ENCODE results near the gene ETV5. TPM values are rescaled to one million over a fixed set of nuclear protein-coding genes. Genes with fewer than 3 reads are reported as not detected.

Gene ETV5
- total and polyA plus RNA-seq, 12 donors: 1.5 to 12.6 (median 5.3) TPM

DNA sequence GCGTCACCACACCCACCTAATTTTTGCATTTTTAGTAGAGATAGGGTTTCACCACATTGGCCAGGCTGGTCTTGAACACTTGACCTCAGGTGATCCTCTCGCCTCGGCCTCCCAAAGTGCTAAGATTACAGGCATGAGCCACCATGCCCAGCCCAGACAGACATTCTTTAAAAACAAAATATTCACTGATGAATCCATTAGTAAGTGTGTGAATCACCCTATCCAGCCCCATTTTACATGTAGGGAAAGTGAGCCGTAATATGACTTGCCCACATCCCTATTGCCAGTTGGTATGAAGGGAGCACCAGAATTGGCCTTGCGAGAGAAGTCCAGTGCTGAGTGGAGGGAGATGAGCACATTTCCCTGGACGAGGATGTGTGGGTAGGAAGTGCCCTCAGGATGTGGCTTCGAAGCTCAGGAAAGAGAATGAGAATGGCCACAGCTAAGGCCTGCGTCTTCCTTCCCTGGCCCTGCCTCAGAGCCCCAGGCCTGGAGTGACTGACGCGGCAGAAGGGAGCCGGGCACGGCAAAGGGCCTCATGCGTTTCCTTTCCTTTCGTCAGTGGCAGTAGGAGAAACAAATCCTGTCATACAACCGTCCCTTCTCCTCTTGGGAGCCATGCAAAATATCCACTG is 28.3 kb upstream of the ETV5 start:
- Histone ChIP-seq H3K36me3 (no peaks in the 10 kb centered on the region), H3K27ac (no peak overlapping the region), H3K9me3 (no peaks in the 10 kb centered on the region), H3K27me3 (no peaks in the 10 kb centered on the region), H3K4me1 (peaks cover 0 to 8% (median 0%) of the 10 kb centered on the region in 9 donors), H3K4me3 (no peak overlapping the region)
- TF ChIP-seq, protein P1, sequence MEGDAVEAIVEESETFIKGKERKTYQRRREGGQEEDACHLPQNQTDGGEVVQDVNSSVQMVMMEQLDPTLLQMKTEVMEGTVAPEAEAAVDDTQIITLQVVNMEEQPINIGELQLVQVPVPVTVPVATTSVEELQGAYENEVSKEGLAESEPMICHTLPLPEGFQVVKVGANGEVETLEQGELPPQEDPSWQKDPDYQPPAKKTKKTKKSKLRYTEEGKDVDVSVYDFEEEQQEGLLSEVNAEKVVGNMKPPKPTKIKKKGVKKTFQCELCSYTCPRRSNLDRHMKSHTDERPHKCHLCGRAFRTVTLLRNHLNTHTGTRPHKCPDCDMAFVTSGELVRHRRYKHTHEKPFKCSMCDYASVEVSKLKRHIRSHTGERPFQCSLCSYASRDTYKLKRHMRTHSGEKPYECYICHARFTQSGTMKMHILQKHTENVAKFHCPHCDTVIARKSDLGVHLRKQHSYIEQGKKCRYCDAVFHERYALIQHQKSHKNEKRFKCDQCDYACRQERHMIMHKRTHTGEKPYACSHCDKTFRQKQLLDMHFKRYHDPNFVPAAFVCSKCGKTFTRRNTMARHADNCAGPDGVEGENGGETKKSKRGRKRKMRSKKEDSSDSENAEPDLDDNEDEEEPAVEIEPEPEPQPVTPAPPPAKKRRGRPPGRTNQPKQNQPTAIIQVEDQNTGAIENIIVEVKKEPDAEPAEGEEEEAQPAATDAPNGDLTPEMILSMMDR (IDR thresholded peaks at IDR 0.05): no peak
- intact Hi-C loops (cut with DNase I): no loop called here
- ATAC-seq: no peak
- no peak for DNase-seq
- 78 to 80% methylated on average over 15 of the region's 15 CpGs for whole genome bisulfite sequencing, 2 donors

DNA sequence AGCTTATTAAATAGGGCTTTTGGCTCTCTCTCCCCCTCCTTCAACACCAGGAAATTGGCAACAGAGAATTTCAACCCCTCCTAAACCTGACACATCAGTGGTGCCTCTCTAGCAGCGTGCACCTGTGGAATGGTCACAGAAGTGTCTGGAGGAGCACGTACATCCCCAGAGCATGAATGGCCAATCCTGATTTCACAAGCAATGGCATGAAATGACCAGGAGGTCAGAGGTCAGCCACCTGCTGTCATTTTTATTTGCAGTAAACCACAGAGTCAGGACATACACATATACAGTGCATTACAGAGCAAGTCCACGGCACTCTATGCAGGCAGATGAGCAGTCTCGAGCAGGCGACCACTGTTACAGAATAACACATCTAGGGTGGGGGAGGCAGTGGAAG is 25.1 kb upstream of the ETV5 start:
- H3K9me3 ChIP-seq: no peaks in the 10 kb centered on the region
- intact Hi-C loops (cut with DNase I): no loop called here
- H3K36me3 ChIP-seq: no peaks in the 10 kb centered on the region
- TF ChIP-seq, protein P1 (IDR thresholded peaks at IDR 0.05): no peak
- DNase-seq (no peak), ATAC-seq (no peak)
- peaks cover 0 to 7% (median 0%) of the 10 kb centered on the region in 9 donors for H3K4me1 ChIP-seq
- no peak overlapping the region for H3K27ac ChIP-seq
- WGBS, 2 donors: 91 to 92% methylated on average over 5 of the region's 5 CpGs
- H3K4me3 ChIP-seq: no peak overlapping the region
- no peaks in the 10 kb centered on the region for H3K27me3 ChIP-seq

DNA sequence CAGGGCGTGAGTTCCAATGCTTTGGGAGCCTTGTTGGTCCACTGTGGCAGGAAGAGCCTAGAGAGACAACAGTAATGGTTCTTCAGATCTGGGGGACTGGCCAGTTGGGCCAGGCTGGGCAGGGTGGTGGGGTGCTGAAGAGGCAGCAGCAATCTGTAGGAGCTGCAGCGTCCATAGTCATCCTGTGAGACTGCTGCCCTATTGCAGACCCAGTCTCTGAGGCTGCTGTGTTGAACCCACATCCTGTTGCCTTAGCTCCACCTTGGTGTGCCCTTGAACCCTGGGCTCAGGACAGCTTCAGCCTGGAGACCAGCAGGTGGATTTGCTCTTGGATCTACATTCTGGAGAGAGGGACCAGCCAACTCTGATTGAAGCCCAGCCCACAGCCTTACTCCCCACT is 23.6 kb upstream of the ETV5 start:
- intact Hi-C loops (cut with DNase I): no loop called here
- no peaks in the 10 kb centered on the region for H3K27me3 ChIP-seq
- no peak for DNase-seq
- TF ChIP-seq, protein P1 (IDR thresholded peaks at IDR 0.05): no peak
- no peak overlapping the region for H3K4me3 ChIP-seq
- no peaks in the 10 kb centered on the region for H3K9me3 ChIP-seq
- H3K4me1 ChIP-seq: no peaks in the 10 kb centered on the region
- 95 to 97% methylated on average over 2 of the region's 2 CpGs for WGBS, 2 donors
- H3K36me3 ChIP-seq: no peaks in the 10 kb centered on the region
- no peak overlapping the region for H3K27ac ChIP-seq
- no peak for ATAC-seq

DNA sequence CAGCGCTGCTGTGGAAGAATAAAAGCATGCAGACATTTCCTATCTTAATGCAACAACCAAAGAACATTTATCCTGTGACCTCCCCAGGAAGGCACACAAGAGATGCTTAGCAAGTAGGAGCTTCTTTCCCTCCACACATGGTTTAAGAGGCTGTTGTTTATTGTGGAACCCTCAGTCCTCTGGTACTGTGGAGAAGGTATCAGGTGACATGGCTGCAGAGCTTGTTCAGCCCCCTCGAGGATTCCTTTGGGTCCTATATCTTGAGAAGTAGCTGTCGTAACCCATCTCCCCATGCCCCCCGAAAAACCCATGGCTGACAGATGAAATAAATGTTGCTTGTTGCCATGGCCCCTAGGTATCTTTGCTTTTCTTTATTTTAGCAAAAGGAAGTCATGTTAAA is 20.3 kb upstream of the ETV5 start:
- no peaks in the 10 kb centered on the region for H3K4me1 ChIP-seq
- 80 to 86% methylated on average over 4 of the region's 4 CpGs for WGBS, 2 donors
- no peaks in the 10 kb centered on the region for H3K9me3 ChIP-seq
- no peaks in the 10 kb centered on the region for H3K27me3 ChIP-seq
- intact Hi-C loops (cut with DNase I): no loop called here
- H3K4me3 ChIP-seq: no peak overlapping the region
- TF ChIP-seq, protein P1 (IDR thresholded peaks at IDR 0.05): no peak
- no peak overlapping the region for H3K27ac ChIP-seq
- ATAC-seq (no peak), DNase-seq (no peak)
- H3K36me3 ChIP-seq: no peaks in the 10 kb centered on the region
